GM18526 (cell line): ENCODE measurements around the gene IL1RAPL1.

Source experiments
- POLR2A ChIP-seq: IDR thresholded peaks from 3 replicates; pipeline ENCODE4 v1.6.1; 2011; ENCODE audit not compliant: insufficient read length; ENCODE audit errors: extremely low read depth

The IL1RAPL1 gene

DNA sequence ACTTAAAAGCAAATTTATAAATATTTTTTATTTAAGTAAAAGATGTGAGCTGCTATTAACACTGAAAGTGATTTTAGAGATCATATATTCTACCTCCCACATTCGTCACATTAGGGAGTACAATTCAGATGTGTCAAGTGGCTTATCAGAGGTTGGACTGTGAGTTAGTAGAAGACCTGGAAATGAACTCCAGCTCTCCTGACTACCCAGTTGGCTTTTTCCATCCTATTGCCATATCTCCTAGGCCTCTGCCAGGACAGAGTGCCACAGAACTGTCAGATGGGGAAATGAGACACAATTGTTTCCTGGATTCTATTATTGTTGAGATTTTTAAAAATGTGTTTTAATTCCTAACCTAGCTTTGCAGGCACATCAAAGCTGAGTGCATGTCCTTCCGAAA, 994.0 kb downstream of the IL1RAPL1 start:
- TF ChIP-seq POLR2A = no peak

DNA sequence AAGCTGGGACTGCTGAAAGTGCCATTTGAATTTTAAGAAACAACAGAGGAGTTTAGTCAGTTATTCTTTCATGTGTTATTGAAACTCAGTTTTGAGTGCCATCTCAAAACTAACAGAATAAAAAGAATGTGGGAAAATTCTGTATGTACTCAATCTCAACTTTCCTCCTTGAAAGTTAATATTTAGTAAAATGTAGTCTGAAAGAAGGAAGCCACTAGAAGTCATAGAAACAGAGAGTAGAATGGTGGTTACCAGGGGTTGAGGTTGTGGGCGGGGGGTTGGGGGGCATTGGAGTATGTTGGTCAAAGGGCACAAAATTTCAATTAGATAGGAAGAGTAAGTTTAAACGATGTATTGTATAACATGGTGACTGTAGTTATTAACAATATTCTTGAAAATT, 999.9 kb downstream of the IL1RAPL1 start:
- no peak for TF ChIP-seq POLR2A

DNA sequence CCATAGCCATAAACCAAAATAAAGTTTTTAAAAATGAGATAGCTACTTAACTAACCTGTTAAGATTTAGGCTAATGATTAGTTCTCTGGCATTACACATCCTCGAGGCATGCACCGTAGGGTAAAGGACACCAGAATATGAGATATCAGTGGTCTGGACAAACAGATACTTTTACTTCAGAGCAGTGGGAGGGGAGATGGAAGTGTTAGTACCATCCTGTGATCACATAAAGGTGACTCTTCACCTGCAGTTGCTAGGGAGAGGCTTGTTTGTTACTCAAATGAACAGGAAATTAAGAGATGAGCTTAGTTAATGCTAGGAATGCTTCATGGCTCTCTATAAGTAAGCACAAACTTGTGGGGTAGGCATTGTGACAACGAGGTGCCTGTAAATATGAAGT, 1003.7 kb downstream of the IL1RAPL1 start:
- no peak for TF ChIP-seq POLR2A

DNA sequence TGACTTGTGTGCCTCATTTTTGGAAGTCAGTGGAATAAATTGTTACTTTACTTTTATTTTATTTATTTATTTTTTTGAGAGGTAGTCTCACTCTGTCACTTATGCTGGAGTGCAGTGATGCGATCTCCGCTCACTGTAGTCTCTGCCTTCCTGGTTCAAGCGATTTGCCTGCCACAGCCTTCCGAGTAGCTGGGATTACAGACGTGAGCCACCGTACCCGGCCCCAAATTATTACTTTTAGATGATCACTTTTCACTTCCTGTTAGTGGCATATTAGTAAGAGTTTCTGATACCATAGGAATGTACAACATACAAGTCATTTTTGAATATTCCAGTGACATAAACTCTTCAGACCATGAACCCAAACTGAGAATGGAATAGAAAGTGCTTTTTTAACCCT, 1017.1 kb downstream of the IL1RAPL1 start:
- no peak for TF ChIP-seq POLR2A

DNA sequence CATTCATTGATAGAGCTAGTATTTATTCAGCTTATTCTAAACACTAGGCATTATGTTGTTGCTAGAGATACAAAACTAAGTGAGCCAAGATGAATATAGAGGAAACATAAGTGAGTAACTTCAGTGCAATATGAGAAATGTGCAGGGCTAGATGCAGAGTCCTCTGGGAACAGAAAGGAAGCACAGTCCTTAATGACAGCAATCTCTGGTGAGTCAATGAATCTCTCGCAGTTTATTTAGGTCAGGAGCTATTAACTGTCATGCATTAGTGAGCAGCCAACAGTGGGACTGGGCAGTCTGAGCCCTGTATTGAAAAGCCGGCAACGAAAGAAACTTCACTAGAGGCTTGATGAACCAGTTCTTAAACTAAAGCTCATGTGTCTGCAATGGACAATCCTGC, 1030.0 kb downstream of the IL1RAPL1 start:
- TF ChIP-seq POLR2A = no peak

DNA sequence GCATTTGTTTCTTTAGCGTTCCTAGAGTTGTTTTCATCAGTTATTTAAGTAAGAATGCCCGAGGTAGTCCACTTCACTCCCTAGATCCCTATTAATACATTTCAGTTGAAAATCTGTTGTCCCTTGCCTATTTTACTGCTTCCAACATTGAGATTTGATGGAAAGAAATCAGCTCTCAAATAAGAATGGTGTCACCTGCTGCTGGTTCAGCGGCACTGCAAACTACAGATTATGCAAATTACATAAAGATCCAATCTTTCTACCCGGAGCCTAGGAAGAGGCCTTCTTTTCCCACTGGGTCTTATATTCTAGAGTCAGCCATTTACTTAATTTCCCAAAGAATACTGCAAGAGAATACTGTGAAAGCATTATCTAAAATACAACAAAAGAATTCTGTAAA, 1030.5 kb downstream of the IL1RAPL1 start:
- TF ChIP-seq POLR2A = no peak

DNA sequence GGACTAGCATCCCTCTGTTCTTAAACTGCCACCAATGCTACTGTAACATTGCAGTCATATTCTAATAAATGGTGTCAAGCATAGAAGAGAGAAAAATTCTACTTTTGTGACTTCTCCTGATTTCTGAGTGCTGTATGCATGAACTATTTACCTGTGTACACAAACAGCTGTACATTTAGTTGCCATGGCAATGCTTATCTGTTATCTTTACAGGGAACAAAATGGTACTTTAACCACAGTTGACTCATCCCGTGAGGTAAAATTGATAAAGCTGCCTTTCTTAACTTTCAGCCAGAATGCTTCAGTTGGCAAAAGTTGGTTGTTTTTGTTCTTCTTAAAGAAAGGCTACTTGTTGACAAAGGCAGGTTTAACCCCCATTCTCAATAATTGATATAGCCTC, 1040.6 kb downstream of the IL1RAPL1 start:
- no peak for TF ChIP-seq POLR2A

DNA sequence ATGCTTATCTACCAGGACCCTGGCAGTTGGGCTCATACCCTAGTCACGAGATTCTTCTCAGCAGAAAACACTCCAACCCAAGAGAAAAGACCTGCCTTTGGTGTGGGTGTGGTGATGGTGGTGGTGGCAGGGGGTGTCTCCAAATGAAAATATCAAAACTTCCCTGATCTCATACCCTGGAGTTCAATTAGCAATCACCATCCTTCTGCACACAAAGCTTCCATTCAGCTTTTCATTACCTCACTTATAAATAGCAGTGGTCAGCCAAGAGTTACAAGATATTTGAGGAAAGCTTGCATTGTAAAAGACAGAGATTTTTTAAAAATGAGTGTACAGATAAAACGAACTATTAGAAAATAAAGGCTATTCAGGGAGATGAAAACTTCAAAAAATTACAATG, 1047.3 kb downstream of the IL1RAPL1 start:
- TF ChIP-seq POLR2A = no peak

DNA sequence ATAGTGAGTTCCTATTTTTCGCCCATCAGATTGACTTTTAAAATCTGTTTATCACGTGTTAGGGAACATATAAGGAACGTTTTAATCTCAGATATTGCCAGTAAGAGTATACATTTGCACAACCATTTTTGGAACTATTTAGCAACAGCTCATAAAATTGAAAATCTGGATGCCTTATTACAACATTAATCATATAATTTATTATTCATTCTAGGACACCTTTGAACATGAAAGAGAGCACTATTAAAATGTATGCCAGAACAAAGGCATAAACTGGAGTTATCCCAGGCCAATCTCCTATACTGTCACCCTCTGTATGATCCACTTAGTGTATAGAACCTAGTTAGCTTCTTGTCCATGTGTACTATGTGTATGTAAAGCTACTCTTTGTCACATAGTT, 1049.1 kb downstream of the IL1RAPL1 start:
- no peak for TF ChIP-seq POLR2A

DNA sequence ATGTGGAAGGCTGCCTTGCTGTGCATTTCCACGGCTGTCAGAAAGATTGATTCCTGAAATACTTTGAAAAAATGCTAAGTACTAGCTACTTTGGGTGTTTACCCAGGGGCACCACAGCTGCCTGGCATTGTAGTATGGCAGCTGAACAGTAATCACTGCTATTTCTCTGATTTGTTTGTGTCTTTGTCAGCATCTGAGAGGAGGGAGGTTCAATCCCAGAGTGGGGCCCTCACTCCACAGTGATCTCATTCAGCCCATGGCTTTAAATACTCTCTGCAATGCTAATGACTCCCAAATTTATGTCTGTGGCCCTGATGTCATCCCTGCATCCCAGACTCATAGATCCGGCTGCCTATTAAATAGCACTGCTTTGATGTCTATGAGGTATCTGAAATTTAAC, 1052.9 kb downstream of the IL1RAPL1 start:
- no peak for TF ChIP-seq POLR2A

DNA sequence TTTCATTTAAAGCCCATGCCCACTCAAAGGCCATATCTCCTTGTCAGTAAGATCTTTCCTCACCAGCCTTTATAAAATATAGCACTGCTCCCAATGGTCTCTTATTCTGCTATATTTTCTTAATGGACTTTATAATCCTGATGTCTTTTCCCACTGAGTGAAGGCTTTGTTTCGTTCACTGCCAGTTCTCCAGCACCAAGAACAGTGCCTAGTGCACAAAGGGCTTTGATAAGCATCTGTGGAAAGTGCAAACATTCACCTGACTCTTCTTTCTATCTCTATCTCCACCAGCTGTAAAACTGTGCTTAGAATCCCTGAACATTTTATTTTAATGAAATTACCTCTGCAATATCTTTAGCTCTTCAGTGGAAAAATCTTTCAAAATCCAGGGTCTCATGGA, 1054.2 kb downstream of the IL1RAPL1 start:
- TF ChIP-seq POLR2A = no peak

DNA sequence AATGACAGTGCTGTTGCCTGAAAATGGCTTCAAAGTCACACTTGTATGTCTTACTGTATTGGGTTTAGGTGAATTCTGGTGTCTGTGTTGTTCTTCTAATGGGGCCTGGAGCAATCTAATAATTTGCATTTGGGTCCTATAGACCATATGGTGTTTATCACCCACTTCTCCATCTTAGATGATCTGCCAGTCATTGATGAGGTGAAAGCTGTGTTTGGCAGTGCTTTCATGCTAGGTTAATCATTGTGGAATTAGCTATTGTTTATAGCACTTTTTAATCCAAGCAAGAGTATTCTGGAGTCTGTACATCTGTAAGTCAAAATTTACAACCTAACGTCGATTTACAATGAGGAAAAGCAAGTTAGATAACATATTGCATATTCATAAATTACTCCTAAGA, 1055.9 kb downstream of the IL1RAPL1 start:
- no peak for TF ChIP-seq POLR2A

DNA sequence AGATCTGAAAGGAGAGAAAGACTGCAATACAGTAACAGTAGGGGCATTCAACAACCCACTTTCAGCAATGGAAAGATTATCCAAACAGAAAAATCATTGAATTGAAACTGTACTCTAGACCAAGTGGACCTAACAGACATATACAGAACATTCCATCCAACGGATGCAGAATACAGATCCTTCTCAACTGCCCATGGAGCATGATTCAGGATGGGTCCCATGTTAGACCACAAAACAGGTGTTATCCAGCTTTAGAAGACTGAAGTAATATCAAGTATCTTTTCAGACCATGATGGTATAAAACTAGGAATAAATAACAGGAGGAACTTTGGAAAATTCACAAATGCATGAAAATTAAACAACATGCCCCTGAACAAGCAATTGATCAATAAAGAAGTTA, 1060.9 kb downstream of the IL1RAPL1 start:
- no peak for TF ChIP-seq POLR2A

DNA sequence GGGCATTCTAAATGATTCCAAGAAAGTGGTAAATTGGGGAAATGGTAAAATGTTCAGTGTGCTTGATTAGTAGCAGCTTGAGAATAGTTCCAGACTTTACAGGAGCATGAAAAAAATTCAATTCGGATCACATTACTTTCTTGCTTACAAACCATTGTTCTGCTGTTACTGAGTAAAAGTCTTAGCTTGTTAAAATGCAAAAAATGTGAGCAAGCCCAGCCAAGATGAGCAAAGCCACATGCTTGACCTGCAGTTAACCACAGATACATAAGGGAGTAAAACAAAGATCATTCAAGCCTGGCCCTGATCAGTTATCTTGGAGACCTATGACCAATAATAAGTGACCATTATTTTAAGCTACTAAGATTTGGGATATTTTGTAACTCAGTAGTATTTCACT, 1065.2 kb downstream of the IL1RAPL1 start:
- TF ChIP-seq POLR2A = no peak

DNA sequence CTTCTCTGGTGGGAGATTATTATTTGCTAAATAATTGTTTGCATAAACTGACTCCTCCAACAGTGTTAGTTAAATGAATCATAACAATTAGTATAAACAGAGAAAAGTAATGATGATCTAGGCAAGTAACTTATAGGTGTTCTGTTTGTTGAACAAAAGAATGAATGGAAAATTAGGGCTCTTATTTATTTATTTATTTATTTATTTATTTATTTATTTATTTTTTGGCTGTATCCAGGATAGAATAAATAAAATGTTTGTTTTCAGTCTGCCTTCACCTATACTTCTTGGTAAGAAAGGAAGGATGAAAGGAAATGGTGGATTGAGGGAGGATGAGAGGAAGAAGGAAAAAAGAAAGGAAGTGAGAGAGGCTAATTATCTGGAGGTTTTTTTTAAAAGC, 1066.5 kb downstream of the IL1RAPL1 start:
- TF ChIP-seq POLR2A = no peak

DNA sequence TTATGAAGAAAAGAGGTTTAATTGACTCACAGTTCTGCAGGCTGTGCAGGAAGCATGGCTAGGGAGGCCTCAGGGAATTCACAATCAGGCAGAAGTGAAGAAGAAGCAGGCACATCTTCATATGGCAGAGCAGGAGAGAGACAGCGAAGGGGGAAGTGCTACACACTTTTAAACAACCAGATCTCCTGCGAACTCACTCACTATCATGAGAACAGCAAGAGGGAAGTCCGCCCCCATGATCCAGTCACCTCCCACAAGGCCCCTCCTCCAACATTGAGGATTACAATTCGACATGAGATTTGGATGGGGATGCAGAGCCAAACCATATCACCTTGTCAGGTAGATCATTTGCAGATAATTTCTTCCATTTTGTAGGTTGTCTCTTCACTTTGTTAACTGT, 1072.7 kb downstream of the IL1RAPL1 start:
- TF ChIP-seq POLR2A = no peak

DNA sequence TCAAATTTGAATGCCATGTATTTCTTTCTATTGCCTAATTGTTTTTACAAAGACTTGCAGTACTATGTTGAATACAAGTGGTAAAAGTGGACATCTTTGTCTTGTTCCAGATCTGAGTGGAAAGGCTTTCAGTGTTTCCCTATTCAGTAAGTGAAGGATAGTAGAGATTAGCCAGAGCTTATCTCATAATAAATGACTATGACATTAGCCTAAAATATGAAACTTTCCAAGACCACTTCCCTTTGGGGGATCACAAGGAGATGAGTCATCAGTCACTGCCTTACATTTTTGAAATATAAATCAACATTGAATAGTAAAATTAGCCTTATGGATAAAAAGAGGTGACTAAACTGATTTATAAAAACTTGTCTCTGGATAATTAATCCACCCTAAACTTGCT, 1074.0 kb downstream of the IL1RAPL1 start:
- no peak for TF ChIP-seq POLR2A

DNA sequence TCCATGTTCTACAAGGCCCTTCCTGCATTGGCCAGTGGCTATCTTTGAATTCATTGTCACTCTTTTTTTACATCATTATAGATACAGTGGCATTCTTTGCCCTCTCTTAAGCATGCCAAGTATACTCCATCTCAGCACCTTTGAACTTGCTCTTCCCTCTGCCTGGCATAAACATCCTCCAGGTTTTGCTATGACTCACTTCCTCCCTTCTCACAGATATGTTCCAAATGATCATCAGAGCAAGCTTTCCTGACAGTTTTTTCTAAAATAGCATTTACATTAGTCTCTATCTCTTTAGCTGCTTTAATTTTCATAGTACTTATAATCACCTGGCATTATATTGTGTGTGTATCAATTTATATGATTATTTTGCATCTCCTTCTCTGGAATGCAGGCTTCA, 1074.9 kb downstream of the IL1RAPL1 start:
- TF ChIP-seq POLR2A = no peak
